Keratinocyte (primary cell): Measurements from ENCODE around the gene KRT82. TPM values are rescaled to one million over a fixed set of nuclear protein-coding genes. Genes with fewer than 3 reads are reported as not detected.

Source experiments
- DNase-seq: peaks from one replicate; pipeline ENCODE4 v3.0.0-alpha.2; 2011; ENCODE audit warnings: low read depth, missing footprints, low spot score
- FAIRE-seq: peaks from 2 replicates; lab custom pipeline; 2011; peaks lifted over from hg19 to GRCh38; lab: Jason Lieb, UNC
- H2AFZ ChIP-seq: 2 replicates; pipeline ENCODE4 v1.6.0; 2012; ENCODE audit warnings: low read length, control low read depth, inconsistent platforms; ENCODE audit not compliant: control insufficient read depth
- H3K27ac ChIP-seq: 2 replicates; pipeline ENCODE4 v1.5.1; 2011; ENCODE audit warnings: low read length; ENCODE audit not compliant: control insufficient read depth, insufficient read depth
- H3K27me3 ChIP-seq: 3 replicates; pipeline ENCODE4 v1.6.0; 2011; ENCODE audit warnings: low read length; ENCODE audit not compliant: control insufficient read depth, insufficient read depth; ENCODE audit errors: extremely low read depth
- H3K36me3 ChIP-seq, 2 experiments: 2 replicates in 1 of 2; 3 replicates in 1 of 2; pipeline ENCODE4 v1.5.1; 2011; ENCODE audit warnings: low read length in 2 of 2, mild to moderate bottlenecking in 1 of 2; ENCODE audit not compliant: control insufficient read depth in 2 of 2, insufficient read depth in 2 of 2; ENCODE audit errors: extremely low read depth in 1 of 2
- H3K4me1 ChIP-seq: 3 replicates; pipeline ENCODE4 v1.5.1; 2011; ENCODE audit warnings: low read length; ENCODE audit not compliant: control insufficient read depth, insufficient read depth; ENCODE audit errors: extremely low read depth
- H3K4me2 ChIP-seq: 3 replicates; pipeline ENCODE4 v1.6.0; 2011; ENCODE audit warnings: low read depth, low read length; ENCODE audit not compliant: control insufficient read depth, insufficient read depth; ENCODE audit errors: extremely low read depth
- H3K4me3 ChIP-seq, 3 experiments: fragments of 200-600 bp in 1 of 3; sonication (generic) in 1 of 3; 2 replicates in 2 of 3; 3 replicates in 1 of 3; pipeline ENCODE4 v1.5.1; 2011 to 2016; ENCODE audit warnings: low read length in 3 of 3, mild to moderate bottlenecking in 3 of 3, control low read depth in 2 of 3, inconsistent platforms in 1 of 3, low read depth in 1 of 3, mixed read lengths in 1 of 3, mixed run types in 1 of 3, moderate library complexity in 1 of 3; ENCODE audit not compliant: control insufficient read depth in 2 of 3, insufficient read depth in 2 of 3; ENCODE audit errors: extremely low read depth in 1 of 3
- H3K79me2 ChIP-seq: 2 replicates; pipeline ENCODE4 v1.6.0; 2012; ENCODE audit warnings: low read length; ENCODE audit not compliant: control insufficient read depth, insufficient read depth
- H3K9ac ChIP-seq: 3 replicates; pipeline ENCODE4 v1.6.0; 2011; ENCODE audit warnings: low read length; ENCODE audit not compliant: control insufficient read depth, insufficient read depth; ENCODE audit errors: extremely low read depth
- H3K9me1 ChIP-seq: 3 replicates; pipeline ENCODE4 v1.6.0; 2011; ENCODE audit warnings: low read length; ENCODE audit not compliant: control insufficient read depth, insufficient read depth; ENCODE audit errors: extremely low read depth
- H3K9me3 ChIP-seq: 2 replicates; pipeline ENCODE4 v1.5.1; 2012; ENCODE audit warnings: low read depth, low read length; ENCODE audit not compliant: control insufficient read depth
- H4K20me1 ChIP-seq: 3 replicates; pipeline ENCODE4 v1.6.0; 2011; ENCODE audit warnings: low read length; ENCODE audit not compliant: control insufficient read depth, insufficient read depth; ENCODE audit errors: extremely low read depth
- EZH2 ChIP-seq: IDR thresholded peaks from one replicate; pipeline ENCODE4 v1.6.1; 2012; ENCODE audit warnings: inconsistent platforms, mild to moderate bottlenecking, low read length, moderate library complexity
- dilution Hi-C: fragments of 300-500 bp; cut with MboI; formaldehyde crosslinking; loops from one replicate; pipeline ENCODE4 v1.7.0; 2020; ENCODE audit warnings: low sequenced_read_pairs; ENCODE audit not compliant: extremely low pct_ligation_motif_present
- polyA plus RNA-seq, 5 experiments: library from polyadenylated mRNA; depleted of rRNA in 3 of 5; stranded (reverse) in 3 of 5; stranded (forward) in 1 of 5; unstranded in 1 of 5; fragments of >200 nt; gene quantifications; 1 replicate in 1 of 5; 2 replicates in 3 of 5; 3 replicates in 1 of 5; pipeline versions ENCODE4 v1.2.1 to v1.2.3, GENCODE V29; 2011 to 2012; ENCODE audit warnings: missing spikeins in 2 of 5, low read depth in 1 of 5, low replicate concordance in 1 of 5
- TF ChIP-seq, protein P1 (sequence below), 3 experiments: IDR thresholded peaks in 1 of 3; conservative IDR thresholded peaks in 1 of 3; optimal IDR thresholded peaks in 1 of 3; 2 replicates in 2 of 3; 3 replicates in 1 of 3; pipeline versions ENCODE3 to v1.5.1; 2011; ENCODE audit warnings: low read length in 3 of 3, mild to moderate bottlenecking in 3 of 3, moderate library complexity in 2 of 3, control low read depth in 1 of 3, inconsistent platforms in 1 of 3; ENCODE audit not compliant: insufficient read depth in 2 of 3; ENCODE audit errors: extremely low read depth in 1 of 3

The KRT82 gene
- polyA plus RNA-seq, 1 donor (not counting 4 experiments of a cell fraction or from before 2014, with no cell fraction given): not detected

DNA sequence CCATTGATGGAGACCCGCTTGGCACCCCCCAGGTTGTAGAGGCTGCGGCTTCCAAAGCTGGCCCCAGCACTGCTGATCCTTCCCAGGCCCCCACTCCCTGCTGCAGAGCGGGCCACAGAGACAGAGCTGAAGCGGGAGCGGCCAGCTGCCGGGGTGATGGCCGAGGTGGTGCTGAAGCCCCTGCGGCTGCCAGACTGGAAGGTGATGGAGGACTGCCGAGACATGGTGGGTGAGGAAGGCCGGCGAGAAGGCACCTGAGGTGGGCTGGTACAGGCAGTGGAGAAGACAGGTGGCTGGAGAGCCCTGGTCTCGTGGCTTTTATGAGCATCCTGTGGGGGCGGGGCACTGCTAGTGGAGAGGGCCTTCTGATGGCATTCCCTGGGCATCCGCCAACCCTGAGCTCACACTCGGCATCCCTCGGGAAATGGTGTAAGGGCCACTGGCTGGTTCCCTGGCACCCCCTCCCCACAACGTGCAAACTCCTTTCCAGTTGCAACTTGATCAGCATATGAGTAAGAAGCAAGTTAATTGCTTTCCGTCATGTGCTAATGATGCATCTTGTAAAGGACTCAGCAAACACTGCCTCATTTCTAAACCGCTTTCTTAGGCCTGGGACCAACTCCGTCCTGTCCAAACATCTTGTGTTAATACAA, 28.1 kb upstream of the KRT82 start, which contains the start of gene KRT75:
Gene KRT75 (minus strand): TSS at position 291 of the 653 bp plus-strand sequence. CDS start 67 bp downstream, at position 224.
- peak within 1 kb of the TSS; percentile 65 for H3K4me2 ChIP-seq
- TF ChIP-seq, protein P1, sequence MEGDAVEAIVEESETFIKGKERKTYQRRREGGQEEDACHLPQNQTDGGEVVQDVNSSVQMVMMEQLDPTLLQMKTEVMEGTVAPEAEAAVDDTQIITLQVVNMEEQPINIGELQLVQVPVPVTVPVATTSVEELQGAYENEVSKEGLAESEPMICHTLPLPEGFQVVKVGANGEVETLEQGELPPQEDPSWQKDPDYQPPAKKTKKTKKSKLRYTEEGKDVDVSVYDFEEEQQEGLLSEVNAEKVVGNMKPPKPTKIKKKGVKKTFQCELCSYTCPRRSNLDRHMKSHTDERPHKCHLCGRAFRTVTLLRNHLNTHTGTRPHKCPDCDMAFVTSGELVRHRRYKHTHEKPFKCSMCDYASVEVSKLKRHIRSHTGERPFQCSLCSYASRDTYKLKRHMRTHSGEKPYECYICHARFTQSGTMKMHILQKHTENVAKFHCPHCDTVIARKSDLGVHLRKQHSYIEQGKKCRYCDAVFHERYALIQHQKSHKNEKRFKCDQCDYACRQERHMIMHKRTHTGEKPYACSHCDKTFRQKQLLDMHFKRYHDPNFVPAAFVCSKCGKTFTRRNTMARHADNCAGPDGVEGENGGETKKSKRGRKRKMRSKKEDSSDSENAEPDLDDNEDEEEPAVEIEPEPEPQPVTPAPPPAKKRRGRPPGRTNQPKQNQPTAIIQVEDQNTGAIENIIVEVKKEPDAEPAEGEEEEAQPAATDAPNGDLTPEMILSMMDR (optimal IDR thresholded peaks at IDR 0.05 in 1 of 3, IDR thresholded peaks at IDR 0.05 in 1 of 3, conservative IDR thresholded peaks at IDR 0.05 in 1 of 3; ENCODE audit: extremely low read depth in 1 of 3, insufficient read depth in 2 of 3, low read length in 3 of 3): no peak
- TF ChIP-seq EZH2: no peak
- H3K9me3 ChIP-seq: no peaks in the 10 kb centered on the region
- peaks cover 2% of the 10 kb centered on the region for H3K79me2 ChIP-seq
- DNase-seq: no peak
- peak; percentile 96 for FAIRE-seq
- no peak within 1 kb of the TSS for H3K4me3 ChIP-seq
- H4K20me1 ChIP-seq: no peaks in the 10 kb centered on the region
- dilution Hi-C loops: no loop called here
- peaks cover 0 to 2% of the 10 kb centered on the region in 2 experiments for H3K36me3 ChIP-seq
- no peaks in the 10 kb centered on the region for H3K9me1 ChIP-seq
- peak within 1 kb of the TSS; percentile 67 for H3K9ac ChIP-seq
- peaks cover 52% of the 10 kb centered on the region for H3K4me1 ChIP-seq
- no peak within 1 kb of the TSS for H2AFZ ChIP-seq
- H3K27me3 ChIP-seq: no peaks in the 10 kb centered on the region
- H3K27ac ChIP-seq: peak within 1 kb of the TSS; percentile 89

GRCh38 chr12:52433501-52434080, 27.5 kb upstream of the KRT82 start:
- no peaks in the 10 kb centered on the region for H4K20me1 ChIP-seq
- no peak for DNase-seq
- H3K9me3 ChIP-seq: no peaks in the 10 kb centered on the region
- H3K9ac ChIP-seq: no peak overlapping the region
- no peak overlapping the region for H3K4me2 ChIP-seq
- dilution Hi-C loops: no loop called here
- H3K4me1 ChIP-seq: peaks cover 46% of the 10 kb centered on the region
- H3K27me3 ChIP-seq: no peaks in the 10 kb centered on the region
- peaks cover 0 to 3% of the 10 kb centered on the region in 2 experiments for H3K36me3 ChIP-seq
- no peak overlapping the region for H3K27ac ChIP-seq
- H3K4me3 ChIP-seq: no peak overlapping the region
- H2AFZ ChIP-seq: no peak overlapping the region
- FAIRE-seq: no peak
- H3K79me2 ChIP-seq: peaks cover 2% of the 10 kb centered on the region
- TF ChIP-seq, protein P1 (optimal IDR thresholded peaks at IDR 0.05 in 1 of 3, IDR thresholded peaks at IDR 0.05 in 1 of 3, conservative IDR thresholded peaks at IDR 0.05 in 1 of 3; ENCODE audit: extremely low read depth in 1 of 3, insufficient read depth in 2 of 3, low read length in 3 of 3): no peak
- no peak for TF ChIP-seq EZH2
- no peaks in the 10 kb centered on the region for H3K9me1 ChIP-seq
